GM18858 (cell line): ENCODE data around the gene INO80C.
A peak's percentile ranks its signal among the peaks of the same experiment; 100 is the strongest.

Source experiments
- ATAC-seq: cut with Tn5 transposase; IDR thresholded peaks from one replicate; pipeline ENCODE4 v1.9.1; 2021; ENCODE audit not compliant: unreplicated experiment

INO80C gene

DNA sequence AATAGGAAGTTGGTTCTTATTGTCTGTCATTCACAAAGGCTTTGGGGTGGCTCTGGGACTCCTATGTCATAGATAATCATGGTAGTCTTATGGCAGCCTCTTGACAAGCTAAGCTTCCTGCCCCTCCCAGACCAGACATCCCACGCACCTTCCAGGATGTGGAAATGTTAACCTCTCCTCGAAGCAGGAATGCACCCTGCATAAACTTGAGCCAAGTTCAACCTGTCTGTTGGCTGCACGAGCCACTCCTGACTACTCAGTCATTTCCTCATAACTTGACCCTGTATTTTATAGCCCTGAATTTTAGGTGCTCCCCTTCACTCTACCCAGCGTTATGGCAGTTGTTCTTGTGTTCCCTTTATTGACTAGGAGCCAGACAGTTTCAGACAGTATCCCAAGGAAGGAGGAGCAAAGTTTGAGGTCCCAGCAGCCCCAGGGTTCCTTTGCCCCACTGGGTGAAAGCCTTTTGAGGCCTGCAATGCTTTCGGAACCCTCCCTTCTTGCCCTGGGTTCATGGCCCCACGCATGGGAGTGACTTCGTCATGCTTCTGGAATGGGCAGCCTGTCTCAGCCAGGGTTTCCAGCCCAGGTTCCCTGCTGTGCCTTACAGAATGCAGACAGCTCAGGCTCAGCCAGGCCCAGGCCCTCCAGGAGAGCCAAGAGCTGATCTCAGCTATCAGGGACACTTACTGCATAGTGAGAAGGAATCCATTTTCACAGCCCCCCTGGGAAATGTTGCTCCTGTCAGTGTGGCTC, 15.6 kb upstream of the INO80C start:
- no peak for ATAC-seq

DNA sequence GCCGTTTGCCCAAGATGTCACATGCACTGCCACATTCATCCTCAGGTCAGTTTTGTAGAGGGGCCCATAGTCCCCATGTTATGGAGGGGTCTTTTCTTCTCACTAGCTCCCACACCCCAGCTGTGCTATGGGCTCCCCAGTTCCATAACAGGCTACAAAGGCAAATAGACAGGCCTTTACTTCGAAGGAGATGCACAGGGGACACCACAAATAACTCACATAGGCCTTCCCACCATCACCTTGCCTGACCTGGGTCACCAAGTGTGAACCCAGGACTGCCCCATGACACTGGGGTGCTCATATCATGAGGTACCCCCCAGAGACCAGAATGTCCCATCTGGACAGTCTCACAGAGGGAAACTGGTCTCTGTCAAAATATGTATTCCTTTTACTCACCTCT, 15.0 kb upstream of the INO80C start:
- ATAC-seq: no peak

DNA sequence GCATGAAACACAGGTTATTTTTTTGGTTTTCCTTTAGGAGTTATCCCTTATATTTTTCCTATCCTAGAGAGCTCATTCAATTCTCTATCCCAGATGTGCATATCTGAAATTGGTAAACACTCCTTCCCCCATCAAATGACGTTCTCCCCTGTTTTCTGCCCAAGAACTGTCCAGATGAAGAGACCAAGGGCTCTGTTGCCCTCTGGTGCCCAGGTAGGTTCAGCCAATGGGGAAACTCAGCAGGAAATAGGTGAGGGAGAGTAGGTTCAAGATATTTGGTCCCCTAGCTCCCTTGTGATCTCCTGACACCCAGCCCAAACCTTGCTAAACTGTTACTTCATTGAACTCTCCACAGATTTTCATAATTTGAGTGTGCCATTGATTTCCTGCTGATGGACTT, 14.1 kb upstream of the INO80C start:
- ATAC-seq: no peak

DNA sequence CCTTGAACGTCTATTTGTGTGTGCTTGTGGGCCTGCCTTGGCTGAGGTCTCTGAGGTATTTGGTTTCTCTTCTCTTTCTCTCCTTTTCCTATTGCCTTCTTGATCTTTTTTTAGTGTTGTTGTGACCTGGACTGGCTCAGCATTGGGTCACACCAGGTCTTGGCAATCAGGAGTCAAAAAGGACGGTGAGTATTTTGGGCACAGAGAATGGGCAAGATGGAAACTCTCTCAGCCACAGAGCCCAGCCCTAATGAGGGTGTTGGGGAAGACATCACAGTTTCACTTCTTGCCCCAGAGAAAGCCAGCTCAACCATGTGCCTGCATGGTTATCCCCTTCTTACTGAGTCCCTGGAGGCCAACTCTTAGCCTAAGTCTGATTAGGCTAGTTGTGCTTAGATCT, 13.7 kb upstream of the INO80C start:
- ATAC-seq: peak; percentile 89

DNA sequence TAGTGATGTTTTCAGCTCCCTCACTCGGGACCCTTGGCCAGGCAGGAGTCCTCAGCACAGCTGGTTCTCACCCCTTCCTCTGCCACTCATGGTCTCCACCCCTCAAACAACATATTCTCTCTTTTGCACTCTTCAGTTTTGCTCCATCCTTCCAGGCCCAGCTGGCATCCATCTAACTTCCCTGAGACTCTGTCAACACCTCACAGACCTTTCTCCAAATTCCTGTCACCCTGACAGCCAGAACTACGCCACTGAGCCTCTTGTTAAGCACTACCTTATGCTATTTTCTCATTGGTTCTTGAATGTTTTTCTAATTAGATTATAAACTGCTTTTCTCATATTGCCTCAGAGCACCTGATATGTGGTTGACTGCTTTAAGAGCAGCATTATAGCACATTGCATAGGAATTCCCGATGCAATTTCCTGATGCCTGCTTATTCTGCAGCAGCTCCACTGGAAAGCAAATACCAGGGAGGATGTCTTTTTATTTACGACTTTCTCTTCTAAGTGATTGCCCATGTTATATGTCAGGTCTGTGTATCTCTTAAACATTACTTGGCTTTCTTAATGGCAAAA, 12.4 kb upstream of the INO80C start:
- no peak for ATAC-seq

DNA sequence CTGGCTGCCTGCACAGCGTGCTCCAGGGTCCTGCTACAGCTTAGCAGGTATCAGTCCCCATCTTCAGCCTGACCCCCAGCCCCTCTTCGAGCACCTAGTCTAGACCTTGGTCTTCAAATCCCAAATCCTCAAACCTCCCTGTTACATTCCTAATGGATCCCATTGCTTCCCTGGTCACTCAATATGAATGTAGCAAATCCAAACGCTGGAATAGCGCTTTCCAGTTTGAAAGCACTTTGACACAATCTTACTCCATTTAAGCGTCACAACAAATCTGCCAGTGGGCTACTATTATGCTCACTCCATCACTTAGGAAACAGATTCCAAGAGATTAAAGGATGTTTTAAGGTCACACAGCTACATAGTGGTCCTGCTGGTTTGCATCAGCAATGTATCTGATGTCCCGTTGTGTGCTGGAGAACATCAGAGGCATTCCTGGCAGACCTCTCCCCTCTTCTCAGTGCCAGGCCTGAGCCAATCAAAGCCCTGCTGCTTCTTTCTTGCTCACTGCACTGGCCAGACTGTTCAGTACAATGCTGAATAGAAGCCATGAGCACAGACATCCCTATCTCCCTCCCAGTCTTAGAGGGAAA, 11.1 kb upstream of the INO80C start:
- no peak for ATAC-seq

DNA sequence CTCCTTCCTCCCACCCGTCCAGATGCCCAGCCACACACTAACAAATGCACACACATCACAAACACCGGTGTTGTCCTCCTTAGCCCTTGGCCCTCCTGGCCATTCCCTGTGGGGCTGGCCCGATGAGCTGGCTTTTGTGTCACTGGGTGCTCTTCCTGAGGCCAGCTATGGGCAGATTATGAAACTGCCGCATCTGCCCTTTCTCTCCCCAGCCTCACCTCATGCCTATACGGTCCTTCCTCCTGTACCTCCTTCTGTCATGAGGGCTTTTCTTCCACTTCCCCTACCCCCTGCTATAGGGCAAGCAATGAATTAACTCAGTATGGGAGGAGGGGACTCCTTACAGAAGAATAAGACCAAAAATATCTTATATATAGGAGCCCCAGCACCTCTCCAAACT, 10.3 kb upstream of the INO80C start:
- no peak for ATAC-seq

DNA sequence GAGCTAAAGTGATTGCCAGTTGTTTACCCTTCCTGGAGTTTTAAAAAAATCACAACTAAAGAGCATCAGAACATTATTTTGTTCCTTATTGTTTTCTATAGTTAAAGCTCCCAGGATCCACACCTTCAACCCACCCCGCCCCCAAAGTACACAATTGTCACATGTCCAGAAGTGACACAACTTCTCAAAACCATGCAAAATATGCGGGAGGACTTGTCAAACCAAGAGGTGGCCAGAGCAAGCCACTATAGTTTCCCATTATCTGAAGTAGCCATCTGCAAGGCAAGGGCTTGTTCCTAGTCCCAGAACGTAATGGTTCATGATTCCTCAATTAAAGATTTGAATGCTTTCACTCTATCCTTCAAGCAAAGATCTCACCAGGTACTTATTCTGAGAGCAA, 9.9 kb upstream of the INO80C start:
- ATAC-seq: no peak

DNA sequence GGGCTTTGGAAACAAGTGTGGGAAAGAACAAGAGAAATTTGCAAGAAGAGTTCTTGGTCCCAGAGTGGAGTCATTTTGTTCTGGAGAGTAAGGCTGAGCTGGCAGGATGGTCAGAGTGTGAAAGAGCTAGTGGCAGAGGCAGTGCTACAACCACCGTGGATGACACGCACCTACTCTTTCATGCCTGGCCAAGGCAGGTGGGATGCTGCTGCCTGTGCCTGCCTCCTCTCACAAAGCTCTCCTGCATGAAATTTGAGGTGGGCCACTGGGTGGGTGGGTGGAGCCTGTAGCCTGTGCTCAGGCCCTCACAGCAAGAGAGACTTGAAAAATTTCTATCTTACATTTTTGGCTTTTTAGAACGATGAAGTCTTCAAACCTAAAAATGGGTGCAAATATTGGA, 9.4 kb upstream of the INO80C start:
- ATAC-seq: no peak

DNA sequence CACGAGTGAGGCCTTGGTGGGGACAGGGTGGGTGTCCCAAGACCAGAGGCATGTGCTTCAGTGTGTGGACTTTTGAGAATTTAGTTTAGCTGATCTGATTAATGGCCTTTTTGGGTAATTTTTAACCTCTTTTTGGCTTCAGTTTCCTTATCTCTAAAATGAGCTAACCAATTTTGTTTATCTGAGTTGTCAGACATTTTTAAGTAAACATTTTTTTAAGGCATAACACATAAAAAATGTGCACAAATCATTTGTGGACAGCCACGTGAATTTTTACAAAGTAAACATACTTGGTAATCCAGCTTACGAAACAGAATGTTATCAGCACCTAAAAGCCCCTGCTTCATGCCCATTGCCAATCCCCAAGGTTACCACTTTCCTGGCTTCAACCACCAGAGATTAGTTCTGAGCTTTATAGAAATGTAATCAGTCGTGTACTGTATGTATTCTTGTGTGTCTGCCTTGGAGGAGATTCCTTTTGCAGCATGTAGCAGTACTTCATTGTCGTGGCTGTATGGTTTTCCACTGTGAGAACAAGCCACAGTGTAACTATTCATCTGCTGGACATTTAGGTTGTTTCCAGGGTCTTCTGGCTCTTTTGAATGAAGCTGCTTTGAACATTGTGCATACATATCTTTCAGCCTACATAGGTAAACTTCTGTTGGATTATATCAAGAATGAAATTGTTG, 8.4 kb upstream of the INO80C start:
- ATAC-seq: no peak

DNA sequence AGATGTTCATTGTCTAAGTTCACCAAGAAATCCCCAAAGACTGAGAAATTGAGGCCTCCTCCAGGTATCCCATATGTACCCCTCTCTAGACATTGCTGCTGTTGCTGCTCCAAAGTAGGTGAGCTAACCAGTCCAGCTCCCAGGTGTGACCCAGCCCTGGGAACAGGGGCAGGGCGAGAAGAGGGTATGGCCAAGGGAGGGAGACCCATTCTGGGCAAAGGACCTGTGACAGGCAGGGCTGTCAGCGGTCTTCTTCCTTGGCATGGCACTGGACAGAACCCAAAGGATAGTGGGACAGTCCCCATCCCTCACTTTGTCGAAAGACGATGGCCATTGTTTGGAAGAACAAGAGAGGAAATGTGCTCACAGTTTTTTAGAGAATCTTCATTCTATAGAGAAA, 7.2 kb upstream of the INO80C start:
- no peak for ATAC-seq

DNA sequence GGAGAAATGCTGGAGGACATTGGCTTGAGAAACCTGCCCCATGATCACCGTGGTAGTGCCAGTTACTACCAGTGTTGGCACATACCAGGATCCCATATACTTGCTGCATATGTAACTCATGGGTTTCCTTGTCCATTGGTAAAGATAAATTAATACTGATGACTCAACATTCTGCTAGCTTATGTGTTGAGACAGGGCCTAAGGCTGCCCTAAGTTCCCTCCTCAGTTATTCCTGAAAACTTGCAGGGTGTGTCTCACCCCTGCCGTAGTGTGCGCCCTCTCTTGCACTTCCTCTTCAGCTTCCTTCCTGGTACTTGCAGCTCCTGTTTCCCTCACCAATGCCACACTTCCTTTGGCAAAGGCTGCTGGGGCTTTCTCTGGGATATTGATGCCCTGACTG, 4.3 kb upstream of the INO80C start:
- ATAC-seq: no peak

DNA sequence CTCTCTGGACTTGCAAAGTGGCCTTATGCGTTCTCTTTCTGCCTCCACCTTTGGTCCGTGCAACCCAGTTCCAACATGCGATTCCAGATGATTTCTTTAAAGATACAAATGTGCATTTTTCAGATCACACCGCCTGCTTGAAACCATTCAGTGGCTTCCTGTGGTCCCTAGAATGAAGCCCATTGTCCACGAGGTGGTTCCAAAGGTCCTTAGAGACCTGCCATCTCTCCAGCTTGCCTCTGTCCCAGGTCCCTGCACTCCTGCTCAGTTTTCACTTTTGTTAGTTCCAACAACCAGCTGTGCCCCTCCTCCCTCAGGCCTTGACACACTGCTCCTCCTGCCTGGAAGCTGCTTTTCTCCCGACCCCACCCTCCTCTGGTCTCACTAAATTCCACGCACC, 3.6 kb upstream of the INO80C start:
- no peak for ATAC-seq

DNA sequence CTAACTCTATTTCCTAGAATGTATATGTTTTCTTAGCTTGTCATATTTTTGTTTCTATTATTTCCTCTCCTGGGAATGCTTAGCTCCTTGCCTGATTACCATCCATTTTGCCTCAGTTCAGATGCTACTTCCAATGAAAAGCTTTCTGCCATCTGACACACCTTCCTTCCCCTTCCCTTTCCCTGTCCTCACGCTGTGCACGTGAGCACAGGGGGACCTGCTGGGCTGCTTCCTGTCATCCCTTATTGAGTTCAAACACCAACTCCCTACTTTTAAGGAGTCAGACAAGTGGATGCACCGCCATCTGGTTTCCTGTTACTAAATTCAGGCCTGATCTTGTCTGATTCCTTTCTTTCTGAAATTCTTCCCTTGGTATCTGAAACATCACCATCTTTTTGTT, 2.4 kb upstream of the INO80C start:
- no peak for ATAC-seq

DNA sequence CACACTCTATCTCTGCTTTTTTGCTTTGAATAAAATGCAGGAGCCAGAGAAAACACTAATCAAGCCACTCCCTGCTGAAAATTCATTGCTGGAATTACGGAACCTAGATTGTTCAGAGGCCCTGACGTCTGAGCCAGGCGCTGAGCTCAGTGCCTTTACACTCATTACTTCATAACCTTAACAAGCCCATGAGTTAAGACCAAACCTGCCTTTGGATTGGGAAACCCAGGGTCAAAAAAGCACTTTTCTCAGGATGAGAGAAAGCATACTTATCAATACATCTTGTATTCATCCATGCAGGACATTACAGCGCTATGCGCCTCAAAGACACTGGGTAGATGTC, 762 bp downstream of the INO80C start:
- ATAC-seq: peak; percentile 17

DNA sequence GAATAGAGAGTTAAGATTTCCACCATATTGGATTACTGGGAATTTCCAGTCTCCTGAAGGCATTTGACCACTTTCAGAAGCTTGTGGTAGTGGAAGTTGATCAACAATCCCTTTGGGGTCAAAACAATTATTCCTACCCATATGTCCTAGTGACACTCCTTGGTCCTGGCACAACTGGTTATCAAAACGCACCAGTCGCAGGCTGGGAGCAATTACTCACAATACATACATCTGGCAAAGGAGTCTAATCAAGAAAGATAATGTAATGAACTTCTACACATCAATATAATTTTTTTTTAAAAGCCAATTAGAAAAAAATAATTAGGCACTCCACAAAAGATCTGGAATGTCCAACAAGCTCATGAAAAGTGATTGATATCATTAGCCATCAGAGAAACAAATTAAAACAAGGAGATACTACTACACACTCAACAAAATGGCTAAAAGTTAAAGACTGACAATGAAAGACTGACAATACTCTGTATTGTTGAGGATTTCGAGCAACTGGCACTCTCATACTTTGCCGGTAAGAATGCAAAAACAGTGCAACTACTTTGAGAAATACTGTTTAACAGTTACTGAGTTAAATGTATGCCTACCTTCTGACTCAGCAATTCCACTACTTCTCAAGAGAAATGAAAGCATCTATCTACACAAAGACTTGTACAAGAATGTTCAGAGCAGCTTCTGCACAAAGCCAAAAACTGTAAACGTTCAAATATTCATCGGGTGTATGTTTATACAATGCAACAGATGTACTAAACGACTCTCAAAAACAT, 2.0 kb downstream of the INO80C start:
- no peak for ATAC-seq

DNA sequence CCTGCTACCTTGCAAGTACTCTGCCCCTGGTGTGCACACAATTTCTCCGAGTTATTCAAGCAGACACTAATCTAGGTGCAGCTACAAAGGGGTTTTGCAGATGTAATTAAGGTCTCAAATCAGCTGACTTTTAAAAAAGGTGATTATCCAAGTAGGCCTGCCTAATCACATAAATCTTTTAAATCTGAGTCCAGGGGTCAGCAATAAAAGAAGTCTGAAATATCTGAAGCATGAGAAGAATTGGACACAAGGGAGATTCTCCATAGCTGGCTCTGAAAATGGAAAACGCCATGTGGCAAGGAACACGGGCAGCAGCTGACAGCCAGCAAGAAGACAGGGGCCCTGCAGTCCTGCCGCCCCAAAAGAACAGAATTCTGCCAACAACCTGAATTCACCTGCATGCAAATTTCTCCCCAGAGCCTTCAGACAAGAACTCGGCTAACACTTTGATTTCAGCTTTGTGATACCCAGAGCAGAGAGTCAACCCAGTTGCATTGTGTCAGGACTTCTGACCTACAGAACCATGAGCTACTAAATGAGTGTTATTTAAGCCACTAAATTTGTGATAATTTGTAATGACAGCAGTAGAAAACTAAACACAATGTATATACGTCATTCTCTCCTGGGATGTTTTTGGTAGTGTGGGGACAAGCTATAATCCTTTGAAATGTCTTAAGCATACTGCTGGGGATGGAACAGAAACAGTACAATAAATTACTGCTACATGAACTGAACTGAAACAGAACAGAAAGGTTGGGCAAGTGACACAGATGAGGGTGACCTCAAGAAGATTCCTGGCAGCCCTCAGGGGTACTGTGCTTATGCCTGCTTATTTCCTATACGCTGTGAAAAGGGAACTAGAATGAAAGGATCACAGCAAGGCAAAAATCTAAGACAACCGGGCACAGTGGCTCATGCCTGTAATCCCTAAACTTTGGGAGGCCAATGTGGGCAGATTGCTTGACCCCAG, 3.2 kb downstream of the INO80C start:
- no peak for ATAC-seq

DNA sequence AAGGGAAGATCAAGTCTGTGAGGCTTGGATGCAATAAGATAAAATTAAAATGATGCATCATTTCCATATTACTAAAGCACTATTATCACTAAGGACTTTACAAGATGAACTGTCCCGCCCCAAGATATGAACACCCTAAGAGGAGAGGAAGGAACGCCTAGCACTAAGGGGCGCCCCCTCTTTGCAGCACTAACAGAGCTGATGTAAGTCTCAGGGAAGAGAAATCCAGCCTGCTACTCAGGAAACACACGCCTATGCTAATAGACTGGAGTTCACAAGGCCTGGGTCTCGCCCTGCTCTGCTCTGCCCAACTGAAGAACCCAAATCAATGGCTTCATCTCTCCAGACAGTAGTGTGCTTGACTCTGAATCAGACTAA, 6.1 kb downstream of the INO80C start:
- ATAC-seq: no peak

DNA sequence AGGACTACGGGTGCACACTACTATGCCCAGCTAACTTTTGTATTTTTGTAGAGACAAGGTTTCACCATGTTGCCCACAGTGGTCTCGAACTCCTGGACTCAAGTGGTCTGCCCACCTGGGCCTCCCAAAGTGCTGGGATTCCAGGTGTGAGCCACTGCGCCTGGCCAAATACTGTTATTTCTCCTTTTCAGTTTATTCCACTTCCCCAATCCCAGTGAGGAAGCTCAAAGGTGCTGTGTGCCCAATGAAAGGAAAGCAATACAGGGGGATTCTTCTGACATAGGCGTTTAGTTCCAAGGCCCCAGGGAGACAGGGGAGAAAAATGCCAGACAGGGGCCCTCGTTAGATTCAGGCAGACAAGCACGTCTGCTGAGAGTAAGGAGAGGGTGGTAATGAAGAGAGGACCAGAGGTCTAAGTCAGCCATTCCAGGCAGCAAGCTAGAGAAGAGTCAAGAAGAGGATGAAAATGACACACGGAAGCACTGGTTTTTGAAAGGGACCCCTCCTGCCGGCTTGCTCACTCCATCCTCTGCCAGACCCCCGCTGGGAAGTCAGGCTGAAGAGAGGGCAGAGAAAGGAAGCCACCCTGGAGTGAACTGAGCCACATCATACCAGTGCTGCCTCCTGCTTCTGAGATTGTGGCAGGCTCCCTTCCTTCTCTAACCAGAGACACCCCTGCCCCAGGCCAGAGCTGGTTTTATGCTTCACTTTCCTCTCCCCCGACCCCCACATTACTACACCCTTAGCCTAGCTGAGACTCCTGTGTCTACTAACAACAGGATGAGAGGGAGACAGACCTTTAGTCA, 6.7 kb downstream of the INO80C start:
- ATAC-seq: no peak
